Vagina (tissue), 2 donors: Measurements from ENCODE around the gene C16orf46. TPM values are rescaled to one million over a fixed set of nuclear protein-coding genes. Genes with fewer than 3 reads are reported as not detected.

Experiments
- DNase-seq, 2 donors: peaks; one replicate each; pipeline ENCODE4 v3.0.0-alpha.2; 2017; ENCODE audit errors: extremely low spot score in 2 of 2
- H3K27ac ChIP-seq: fragments of 200-600 bp; sonication (generic); one replicate; pipeline ENCODE4 v1.5.1; 2019
- H3K27me3 ChIP-seq: fragments of 200-600 bp; sonication (generic); one replicate; pipeline ENCODE4 v1.5.1; 2019
- H3K36me3 ChIP-seq, 2 donors: fragments of 200-600 bp; sonication (generic); one replicate each; pipeline ENCODE4 v1.5.1; 2017 to 2019
- H3K4me1 ChIP-seq: fragments of 200-600 bp; sonication (generic); one replicate; pipeline ENCODE4 v1.5.1; 2019
- H3K4me3 ChIP-seq, 2 donors: fragments of 200-600 bp; sonication (generic); 1 replicate in 1 of 2; 2 replicates in 1 of 2; pipeline ENCODE4 v1.5.1; 2016 to 2019
- H3K9me3 ChIP-seq: fragments of 200-600 bp; sonication (generic); one replicate; pipeline ENCODE4 v1.5.1; 2019
- POLR2A ChIP-seq, 2 donors: fragments of 450-650 bp; IDR thresholded peaks; one replicate each; pipeline ENCODE4 v1.6.1; 2017; ENCODE audit warnings: antibody characterized with exemption in 2 of 2, mild to moderate bottlenecking in 2 of 2, moderate library complexity in 2 of 2
- POLR2AphosphoS5 ChIP-seq, 2 donors: sonication (generic); formaldehyde crosslinking; IDR thresholded peaks; one replicate each; pipeline ENCODE4 v1.9.0; 2017; ENCODE audit warnings: antibody characterized with exemption in 2 of 2, mild to moderate bottlenecking in 2 of 2, low read depth in 1 of 2; ENCODE audit not compliant: insufficient read depth in 1 of 2
- intact Hi-C: fragments of 100-400 bp; cut with DNase I; formaldehyde crosslinking; loops from one replicate; pipeline ENCODE4 v1.15.1; 2023
- total RNA-seq: library from RNA; depleted of rRNA; stranded (reverse); fragments of >200 nt; gene quantifications from one replicate; pipeline ENCODE4 v1.2.3, GENCODE V29; 2016
- TF ChIP-seq, protein P1 (sequence below), 3 experiments: fragments of 450-650 bp in 2 of 3; fragments of 200-600 bp in 1 of 3; sonication (generic) in 1 of 3; IDR thresholded peaks; one replicate each; pipeline ENCODE4 v1.5.1; 2017 to 2019; ENCODE audit warnings: antibody characterized with exemption in 3 of 3, mild to moderate bottlenecking in 2 of 3, moderate library complexity in 2 of 3

C16orf46 gene
- total RNA-seq, 1 donor from 2014 or later, result 1.2 TPM

DNA sequence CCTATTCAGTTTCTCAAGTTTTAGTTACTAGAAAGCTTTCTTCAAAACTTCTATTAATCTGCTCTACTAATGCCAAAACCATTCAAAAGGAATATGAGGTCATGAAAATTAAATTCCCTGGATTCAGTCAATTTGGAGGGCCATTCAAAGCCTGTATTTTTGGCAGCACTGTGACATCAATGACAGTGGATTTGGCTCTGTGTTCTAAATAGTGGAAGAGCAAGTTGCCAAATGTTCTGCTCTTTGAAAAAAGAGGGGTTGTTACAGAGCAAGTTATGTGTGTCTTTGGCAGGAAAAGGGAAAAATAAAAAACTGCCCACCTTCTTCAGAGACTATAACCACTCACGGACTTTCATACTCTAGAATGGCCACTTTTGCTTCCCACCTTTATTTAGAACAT lies 3.2 kb upstream of the C16orf46 start:
- H3K27ac ChIP-seq, result no peak overlapping the region
- intact Hi-C loops, result no loop called here
- H3K4me1 ChIP-seq, result peaks cover 5% of the 10 kb centered on the region
- H3K4me3 ChIP-seq, result no peak overlapping the region
- H3K36me3 ChIP-seq, result peaks cover 0 to 6% of the 10 kb centered on the region in 2 donors
- H3K9me3 ChIP-seq, result no peaks in the 10 kb centered on the region
- TF ChIP-seq, protein P1, sequence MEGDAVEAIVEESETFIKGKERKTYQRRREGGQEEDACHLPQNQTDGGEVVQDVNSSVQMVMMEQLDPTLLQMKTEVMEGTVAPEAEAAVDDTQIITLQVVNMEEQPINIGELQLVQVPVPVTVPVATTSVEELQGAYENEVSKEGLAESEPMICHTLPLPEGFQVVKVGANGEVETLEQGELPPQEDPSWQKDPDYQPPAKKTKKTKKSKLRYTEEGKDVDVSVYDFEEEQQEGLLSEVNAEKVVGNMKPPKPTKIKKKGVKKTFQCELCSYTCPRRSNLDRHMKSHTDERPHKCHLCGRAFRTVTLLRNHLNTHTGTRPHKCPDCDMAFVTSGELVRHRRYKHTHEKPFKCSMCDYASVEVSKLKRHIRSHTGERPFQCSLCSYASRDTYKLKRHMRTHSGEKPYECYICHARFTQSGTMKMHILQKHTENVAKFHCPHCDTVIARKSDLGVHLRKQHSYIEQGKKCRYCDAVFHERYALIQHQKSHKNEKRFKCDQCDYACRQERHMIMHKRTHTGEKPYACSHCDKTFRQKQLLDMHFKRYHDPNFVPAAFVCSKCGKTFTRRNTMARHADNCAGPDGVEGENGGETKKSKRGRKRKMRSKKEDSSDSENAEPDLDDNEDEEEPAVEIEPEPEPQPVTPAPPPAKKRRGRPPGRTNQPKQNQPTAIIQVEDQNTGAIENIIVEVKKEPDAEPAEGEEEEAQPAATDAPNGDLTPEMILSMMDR (IDR thresholded peaks at IDR 0.05), result no peak
- no peak for TF ChIP-seq POLR2A (IDR thresholded peaks at IDR 0.05)
- no peak for TF ChIP-seq POLR2AphosphoS5 (IDR thresholded peaks at IDR 0.05; ENCODE audit: insufficient read depth in 1 of 2, low read depth in 1 of 2)
- H3K27me3 ChIP-seq, result no peaks in the 10 kb centered on the region
- no peak for DNase-seq

DNA sequence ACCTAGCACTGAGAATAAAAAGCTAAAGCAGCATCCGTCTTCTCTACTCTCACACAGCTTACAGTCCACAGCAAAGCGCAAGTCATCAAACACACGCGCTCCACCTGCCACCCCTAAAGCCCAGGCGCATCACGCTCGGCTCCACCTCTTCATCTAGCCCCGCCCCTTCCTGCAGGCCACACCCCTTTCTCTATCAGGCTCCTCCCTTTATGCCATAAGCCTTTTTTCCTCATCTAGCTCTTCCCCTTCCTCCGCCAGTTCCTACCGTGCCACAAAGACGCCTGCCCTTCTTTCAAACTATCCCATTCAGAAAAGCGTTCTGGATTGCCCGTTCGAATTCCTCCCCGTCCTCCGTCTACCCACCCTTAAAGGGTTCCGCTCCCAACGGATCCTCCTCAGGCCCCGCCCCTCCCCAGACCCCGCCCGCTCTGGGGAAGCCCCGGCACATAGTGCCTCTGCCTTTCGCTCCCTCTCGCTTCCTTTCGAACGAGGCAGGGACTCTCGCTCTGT lies 417 bp downstream of the C16orf46 start:
- DNase-seq, result peak in 1 of 2 donors; percentile 90
- H3K4me3 ChIP-seq, result peak overlapping the region; percentile 72 to 73
- no peaks in the 10 kb centered on the region for H3K36me3 ChIP-seq
- intact Hi-C loops, result no loop called here
- H3K9me3 ChIP-seq, result no peaks in the 10 kb centered on the region
- no peak for TF ChIP-seq POLR2A (IDR thresholded peaks at IDR 0.05)
- no peak for TF ChIP-seq POLR2AphosphoS5 (IDR thresholded peaks at IDR 0.05; ENCODE audit: insufficient read depth in 1 of 2, low read depth in 1 of 2)
- TF ChIP-seq, protein P1 (IDR thresholded peaks at IDR 0.05), result no peak
- H3K27ac ChIP-seq, result peak overlapping the region; percentile 93
- no peaks in the 10 kb centered on the region for H3K27me3 ChIP-seq
- H3K4me1 ChIP-seq, result peaks cover 5% of the 10 kb centered on the region

DNA sequence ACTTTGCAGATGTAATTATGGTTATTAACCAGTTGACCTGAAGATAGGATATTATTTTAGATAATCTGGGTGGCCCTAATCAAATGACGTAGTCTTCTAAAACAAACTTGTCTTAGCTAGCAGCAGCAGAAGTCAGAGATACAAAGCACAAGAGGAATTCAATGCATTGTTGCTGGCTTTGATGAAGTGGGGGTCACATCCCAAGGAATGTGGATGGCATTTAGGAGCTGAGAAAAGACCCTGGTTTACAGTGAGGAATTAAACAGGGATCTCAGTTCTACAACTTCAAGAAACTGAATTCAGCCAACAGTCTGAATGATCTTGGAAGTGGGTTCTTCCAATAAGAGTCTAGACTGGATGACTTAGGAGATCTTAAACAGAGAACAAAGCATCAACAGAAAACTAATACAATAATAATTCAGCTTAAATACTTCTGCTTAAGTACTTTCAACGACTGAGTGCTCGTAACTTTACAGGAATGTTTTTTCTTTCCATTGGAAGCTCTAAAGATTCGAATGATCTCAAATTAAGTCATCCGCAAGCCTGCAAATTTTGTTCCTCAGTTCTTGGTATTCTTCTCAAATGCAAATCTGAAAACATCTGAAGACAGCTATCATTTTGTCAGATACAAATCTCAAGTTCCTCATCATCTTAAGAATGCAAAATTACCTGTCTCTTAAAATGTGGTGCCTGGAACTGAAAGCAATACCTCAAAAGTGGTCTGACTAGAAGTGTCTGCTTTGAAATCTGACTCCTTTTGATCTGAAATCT lies 3.3 kb downstream of the C16orf46 start:
- no peak for DNase-seq
- H3K4me1 ChIP-seq, result peaks cover 5% of the 10 kb centered on the region
- TF ChIP-seq POLR2A (IDR thresholded peaks at IDR 0.05), result no peak
- TF ChIP-seq, protein P1 (IDR thresholded peaks at IDR 0.05), result no peak
- TF ChIP-seq POLR2AphosphoS5 (IDR thresholded peaks at IDR 0.05; ENCODE audit: insufficient read depth in 1 of 2, low read depth in 1 of 2), result no peak
- intact Hi-C loops, result no loop called here
- no peaks in the 10 kb centered on the region for H3K36me3 ChIP-seq
- H3K27ac ChIP-seq, result no peak overlapping the region
- no peaks in the 10 kb centered on the region for H3K9me3 ChIP-seq
- no peaks in the 10 kb centered on the region for H3K27me3 ChIP-seq
- no peak overlapping the region for H3K4me3 ChIP-seq

DNA sequence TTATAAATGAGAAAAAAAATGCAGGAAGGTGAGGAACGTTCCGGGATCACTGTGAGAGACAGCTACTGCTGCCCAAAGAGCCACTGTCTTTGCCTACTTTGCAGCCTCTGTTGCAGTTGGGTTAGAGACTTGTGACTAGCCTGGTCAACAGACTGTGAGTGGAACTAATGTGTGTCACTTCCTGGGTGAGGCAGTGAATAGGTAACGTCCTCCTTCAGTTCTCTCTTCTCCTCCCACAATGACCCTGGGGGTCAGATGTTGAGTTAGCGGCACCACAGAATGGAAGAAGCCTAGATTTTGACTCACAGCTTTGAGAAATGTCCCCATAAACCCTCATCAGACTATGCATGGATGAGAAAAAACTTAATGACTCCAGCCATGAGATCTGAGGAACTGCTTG lies 5.2 kb downstream of the C16orf46 start:
- Histone ChIP-seq H3K27me3 (no peaks in the 10 kb centered on the region), H3K4me3 (no peak overlapping the region), H3K27ac (no peak overlapping the region), H3K36me3 (no peaks in the 10 kb centered on the region), H3K9me3 (no peaks in the 10 kb centered on the region), H3K4me1 (peaks cover 2% of the 10 kb centered on the region)
- TF ChIP-seq, protein P1 (IDR thresholded peaks at IDR 0.05), result no peak
- TF ChIP-seq POLR2A (IDR thresholded peaks at IDR 0.05) (no peak), POLR2AphosphoS5 (IDR thresholded peaks at IDR 0.05; ENCODE audit: insufficient read depth in 1 of 2, low read depth in 1 of 2) (no peak)
- intact Hi-C loops, result no loop called here
- no peak for DNase-seq

DNA sequence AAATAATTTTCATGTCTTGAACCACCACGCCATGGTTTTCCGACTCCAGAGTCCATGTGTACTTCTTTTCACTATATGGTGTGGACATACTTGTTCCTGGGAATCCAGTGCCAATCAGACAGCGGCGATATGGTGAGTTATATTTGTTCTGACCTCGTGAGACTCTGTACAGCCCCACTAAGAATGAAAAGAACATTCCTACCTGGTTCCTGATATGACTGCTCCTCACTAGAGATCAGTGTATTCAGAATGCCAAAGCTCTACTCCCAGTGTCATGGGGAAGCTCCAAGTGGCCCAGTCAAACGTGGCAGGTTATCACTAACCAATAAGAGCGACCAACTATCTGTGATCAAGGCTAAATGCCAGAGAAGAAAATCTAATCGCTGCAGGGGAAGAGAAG lies 6.1 kb downstream of the C16orf46 start:
- no peaks in the 10 kb centered on the region for H3K27me3 ChIP-seq
- no peaks in the 10 kb centered on the region for H3K9me3 ChIP-seq
- no peak overlapping the region for H3K27ac ChIP-seq
- no peaks in the 10 kb centered on the region for H3K36me3 ChIP-seq
- no peak overlapping the region for H3K4me3 ChIP-seq
- peaks cover 10% of the 10 kb centered on the region for H3K4me1 ChIP-seq
- intact Hi-C loops, result no loop called here
- no peak for DNase-seq
- TF ChIP-seq POLR2AphosphoS5 (IDR thresholded peaks at IDR 0.05; ENCODE audit: insufficient read depth in 1 of 2, low read depth in 1 of 2), result no peak
- TF ChIP-seq, protein P1 (IDR thresholded peaks at IDR 0.05), result no peak
- TF ChIP-seq POLR2A (IDR thresholded peaks at IDR 0.05), result no peak
